Measurements from ENCODE around the gene GNAT1. TPM values are rescaled to one million over a fixed set of nuclear protein-coding genes. Genes with fewer than 3 reads are reported as not detected.

Gene GNAT1
- total RNA-seq, 1 experiment from 2014 or later: not detected

DNA sequence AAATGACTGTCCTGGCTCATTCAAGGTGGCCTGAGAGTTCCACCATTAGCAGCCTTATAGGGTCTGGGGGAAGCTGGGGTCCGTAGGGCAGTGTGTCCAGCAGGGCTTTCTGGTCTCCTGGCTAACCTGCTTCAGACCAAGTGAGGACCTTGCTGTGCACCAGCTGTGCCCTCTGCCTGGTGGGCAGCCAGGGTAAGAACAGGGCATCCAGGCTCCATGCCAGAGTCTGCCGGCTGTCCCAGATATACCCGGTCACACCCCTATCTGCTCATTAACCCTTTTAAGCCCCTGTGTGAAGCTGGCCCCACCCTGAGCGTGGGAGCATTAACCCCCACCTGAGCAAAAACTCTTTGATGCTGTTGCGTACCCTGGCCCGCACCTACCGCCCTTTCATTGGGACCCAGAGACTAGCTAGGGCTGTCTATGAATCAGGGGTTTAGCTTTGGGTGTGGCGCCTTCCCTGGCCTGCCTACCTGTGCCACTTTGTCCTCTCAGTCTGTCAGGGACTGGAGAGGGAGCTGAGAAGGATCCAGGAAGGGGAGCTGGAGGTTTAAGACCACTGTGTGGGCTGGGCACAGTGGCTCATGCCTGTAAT, 18.7 kb upstream of the GNAT1 start:
- H3K14ac ChIP-seq (ENCODE audit: insufficient read depth, low read length): no peak overlapping the region; the same call in 1 of the 2 replicates
- no peaks in the 10 kb centered on the region for H3K9me3 ChIP-seq (ENCODE audit: control insufficient read depth, low read depth, low read length)
- H3K4ac ChIP-seq (ENCODE audit: low read depth, low read length): no peak overlapping the region
- no peaks in the 10 kb centered on the region for H3K23me2 ChIP-seq (ENCODE audit: insufficient read length, low read depth, low read length, poor library complexity, severe bottlenecking)
- no peaks in the 10 kb centered on the region for H4K20me1 ChIP-seq (ENCODE audit: control insufficient read depth, insufficient read depth, insufficient read length)
- H3K27ac ChIP-seq (ENCODE audit: insufficient read length, low read depth, low read length): no peak overlapping the region
- peaks cover 13 to 23% of the 10 kb centered on the region in 2 experiments for H3K4me1 Mint-ChIP-seq
- no peaks in the 10 kb centered on the region for H3K79me1 ChIP-seq (ENCODE audit: insufficient read depth, low read depth, low read length, poor library complexity, severe bottlenecking)
- H2BK120ac ChIP-seq (ENCODE audit: low read depth, low read length, poor library complexity, severe bottlenecking): no peak overlapping the region
- no peak overlapping the region for H4K91ac ChIP-seq (ENCODE audit: insufficient read length, low read depth, low read length)
- H2BK12ac ChIP-seq (ENCODE audit: insufficient read length, low read depth, low read length): no peak overlapping the region
- H4K5ac ChIP-seq (ENCODE audit: insufficient read length, low read depth, low read length): no peak overlapping the region
- peaks cover 11 to 32% (median 18%) of the 10 kb centered on the region in 3 experiments for H3K36me3 Mint-ChIP-seq (ENCODE audit: insufficient read depth in 1 of 3, low read depth in 3 of 3)
- no peak for DNase-seq
- no peak overlapping the region for H3K18ac ChIP-seq (ENCODE audit: insufficient read length, low read depth, low read length)
- H3K79me2 ChIP-seq (ENCODE audit: insufficient read depth, low read length): no peaks in the 10 kb centered on the region
- no peak overlapping the region for H2AK5ac ChIP-seq (ENCODE audit: insufficient read length, low read length)
- no peak overlapping the region for H3K4me3 Mint-ChIP-seq
- no peak overlapping the region for H2AFZ ChIP-seq (ENCODE audit: low read length)
- no peak overlapping the region for H2BK15ac ChIP-seq (ENCODE audit: low read depth, low read length)
- H3K23ac ChIP-seq (ENCODE audit: insufficient read length, low read depth, low read length): no peak overlapping the region
- TF ChIP-seq, protein P1, sequence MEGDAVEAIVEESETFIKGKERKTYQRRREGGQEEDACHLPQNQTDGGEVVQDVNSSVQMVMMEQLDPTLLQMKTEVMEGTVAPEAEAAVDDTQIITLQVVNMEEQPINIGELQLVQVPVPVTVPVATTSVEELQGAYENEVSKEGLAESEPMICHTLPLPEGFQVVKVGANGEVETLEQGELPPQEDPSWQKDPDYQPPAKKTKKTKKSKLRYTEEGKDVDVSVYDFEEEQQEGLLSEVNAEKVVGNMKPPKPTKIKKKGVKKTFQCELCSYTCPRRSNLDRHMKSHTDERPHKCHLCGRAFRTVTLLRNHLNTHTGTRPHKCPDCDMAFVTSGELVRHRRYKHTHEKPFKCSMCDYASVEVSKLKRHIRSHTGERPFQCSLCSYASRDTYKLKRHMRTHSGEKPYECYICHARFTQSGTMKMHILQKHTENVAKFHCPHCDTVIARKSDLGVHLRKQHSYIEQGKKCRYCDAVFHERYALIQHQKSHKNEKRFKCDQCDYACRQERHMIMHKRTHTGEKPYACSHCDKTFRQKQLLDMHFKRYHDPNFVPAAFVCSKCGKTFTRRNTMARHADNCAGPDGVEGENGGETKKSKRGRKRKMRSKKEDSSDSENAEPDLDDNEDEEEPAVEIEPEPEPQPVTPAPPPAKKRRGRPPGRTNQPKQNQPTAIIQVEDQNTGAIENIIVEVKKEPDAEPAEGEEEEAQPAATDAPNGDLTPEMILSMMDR (conservative IDR thresholded peaks at IDR 0.05): no peak
- H3K4me1 ChIP-seq (ENCODE audit: insufficient read depth, low read length): no peaks in the 10 kb centered on the region
- peak overlapping the region in 1 of 3 experiments; percentile 79; a peak in 1 of 7 replicates for H3K27ac Mint-ChIP-seq
- H4K8ac ChIP-seq (replicated peaks; ENCODE audit: insufficient read length, low read depth, low read length): no peak overlapping the region
- no peaks in the 10 kb centered on the region for H3K27me3 Mint-ChIP-seq (ENCODE audit: low read depth)
- H2BK5ac ChIP-seq (ENCODE audit: insufficient read length, low read length): no peak overlapping the region
- H3K56ac ChIP-seq (ENCODE audit: insufficient read length, low read depth, low read length): no peak overlapping the region
- no CpG with 5 or more reads among the region's 8 CpGs for WGBS (ENCODE audit: extremely low coverage, insufficient read length, low lambda C conversion rate)
- no peak overlapping the region for H3K9ac ChIP-seq (ENCODE audit: extremely low read depth, insufficient read length, low read length)
- no peaks in the 10 kb centered on the region for H3K9me3 Mint-ChIP-seq
- H3K27me3 ChIP-seq (ENCODE audit: insufficient read depth, low read length): no peaks in the 10 kb centered on the region
- H3K4me2 ChIP-seq (ENCODE audit: insufficient read depth, insufficient read length, low read length): no peak overlapping the region
- H2BK20ac ChIP-seq (ENCODE audit: low read depth, low read length, poor library complexity, severe bottlenecking): no peak overlapping the region
- H3T11ph ChIP-seq (ENCODE audit: low read length): no peak overlapping the region
